ENCODE measurements around the gene AQP12B. TPM values are rescaled to one million over a fixed set of nuclear protein-coding genes. Genes with fewer than 3 reads are reported as not detected.

Gene AQP12B
- total RNA-seq, 2 experiments from 2014 or later, result not detected

GRCh38 chr2:240626531-240627300 lies 56.0 kb downstream of the AQP12B start:
- ChIA-PET CTCF (no interaction called here), POLR2A (interaction anchor here (1.3 kb wide), 1 partner anchor 29 kb away, joined by 3 read pairs; no protein-coding TSS in a partner anchor)
- H3K4me1 Mint-ChIP-seq (ENCODE audit: low read depth), result peaks cover 37% of the 10 kb centered on the region
- no peaks in the 10 kb centered on the region for H3K27me3 Mint-ChIP-seq
- no peaks in the 10 kb centered on the region for H3K36me3 Mint-ChIP-seq
- intact Hi-C loops (cut with micrococcal nuclease), result loop anchor here (5.0 kb wide), 1 partner anchor 39 kb away; the partner anchor contains the start of gene CAPN10
- H3K4me3 Mint-ChIP-seq, result peak overlapping the region; percentile 23
- DNase-seq, result peak; percentile 66
- H3K9me3 Mint-ChIP-seq, result no peaks in the 10 kb centered on the region
- H3K27ac Mint-ChIP-seq, result peak overlapping the region; percentile 69

Other genes starting within 250 kb of the AQP12B start
- gene GPC1, start 247.2 kb downstream of the AQP12B start, total RNA-seq, result 1 to 10 TPM; 4.7 to 4.9 TPM
- gene ANKMY1, start 124.9 kb downstream of the AQP12B start, total RNA-seq, result 10 to 100 TPM; 18.4 to 19.1 TPM
- gene DUSP28, start 122.5 kb downstream of the AQP12B start, total RNA-seq, result 1 to 10 TPM; 4.1 to 4.2 TPM
- 10 to 100 TPM; 55.2 to 56.0 TPM for gene RNPEPL1, start 114.4 kb downstream of the AQP12B start, total RNA-seq
- gene CAPN10, start 96.2 kb downstream of the AQP12B start, total RNA-seq, result 10 to 100 TPM; 32.6 to 33.9 TPM
- 1 to 10 TPM; 3.4 to 4.7 TPM for gene GPR35, start 57.4 kb downstream of the AQP12B start, total RNA-seq
- gene AQP12A, start 9.0 kb upstream of the AQP12B start, total RNA-seq, result not detected
- gene KIF1A, start 137.3 kb upstream of the AQP12B start, total RNA-seq, result 1 to 10 TPM; 3.3 to 3.8 TPM
- gene AGXT, start 185.9 kb upstream of the AQP12B start, total RNA-seq, result not detected
- gene MAB21L4, start 213.3 kb upstream of the AQP12B start, total RNA-seq, result not detected
- not detected for gene CROCC2, start 223.5 kb upstream of the AQP12B start, total RNA-seq